NCI-H146 (cell line): ENCODE data around the gene FBXO47.

ENCODE experiments used
- DNase-seq: peaks from one replicate; lab custom pipeline; 2025; lab: John Stamatoyannopoulos, UW

Gene FBXO47

GRCh38 chr17:38967290-38967738 lies at the start of gene FBXO47:
TSS of gene FBXO47 (minus strand) at chr17:38967403. CDS start at chr17:38963025, 4,378 bp downstream.
- peak; percentile 61 for DNase-seq

- no peak for DNase-seq
Observed at GRCh38 chr17:39016193-39017153, 49.3 kb upstream of the FBXO47 start.

GRCh38 chr17:39015546-39015935 lies 48.3 kb upstream of the FBXO47 start:
- no peak for DNase-seq

GRCh38 chr17:39014795-39015545 lies 47.8 kb upstream of the FBXO47 start:
- DNase-seq = no peak

GRCh38 chr17:39014044-39014794 lies 47.0 kb upstream of the FBXO47 start:
- DNase-seq = no peak

- no peak for DNase-seq
Observed at GRCh38 chr17:39012725-39013124, 45.5 kb upstream of the FBXO47 start.

GRCh38 chr17:39011907-39012468 lies 44.8 kb upstream of the FBXO47 start:
- no peak for DNase-seq

GRCh38 chr17:39009581-39010001 lies 42.4 kb upstream of the FBXO47 start:
- no peak for DNase-seq

- no peak for DNase-seq
Observed at GRCh38 chr17:39008633-39009032, 41.4 kb upstream of the FBXO47 start.

GRCh38 chr17:39002991-39003715 lies 36.0 kb upstream of the FBXO47 start:
- no peak for DNase-seq

GRCh38 chr17:39001703-39002637 lies 34.8 kb upstream of the FBXO47 start:
- DNase-seq = no peak

- no peak for DNase-seq
Observed at GRCh38 chr17:39000021-39000601, 32.9 kb upstream of the FBXO47 start.

- DNase-seq = no peak
Observed at GRCh38 chr17:38996660-38997337, 29.6 kb upstream of the FBXO47 start.

- no peak for DNase-seq
Observed at GRCh38 chr17:38994026-38994425, 26.8 kb upstream of the FBXO47 start.

- DNase-seq = no peak
Observed at GRCh38 chr17:38984666-38985065, 17.5 kb upstream of the FBXO47 start.

GRCh38 chr17:38982858-38983746 lies 15.9 kb upstream of the FBXO47 start:
- DNase-seq = peak; percentile 61

GRCh38 chr17:38981636-38982035 lies 14.4 kb upstream of the FBXO47 start:
- no peak for DNase-seq
